Neural cell (in vitro differentiated cells): Measurements from ENCODE around the gene FAM219A. TPM values are rescaled to one million over a fixed set of nuclear protein-coding genes. Genes with fewer than 3 reads are reported as not detected.

Source experiments
- H2AFZ ChIP-seq: fragments of 200-600, 300-800 bp; sonication (generic), shearing (Covaris generic); 2 replicates; pipeline ENCODE4 v1.6.0; 2014; ENCODE audit warnings: low read depth, mild to moderate bottlenecking, antibody characterized with exemption, low read length, moderate library complexity
- H3F3A ChIP-seq: fragments of 200-600 bp; shearing (Covaris generic); 2 replicates; pipeline ENCODE4 v1.6.1; 2016; ENCODE audit warnings: mild to moderate bottlenecking, moderate library complexity, mixed read lengths, antibody characterized with exemption, low read length; ENCODE audit not compliant: insufficient read depth, poor library complexity, severe bottlenecking
- H3K27ac ChIP-seq: fragments of 200-600, 300-800 bp; sonication (generic), shearing (Covaris generic); 2 replicates; pipeline ENCODE4 v1.5.1; 2014; ENCODE audit warnings: mild to moderate bottlenecking, low read length, moderate library complexity
- H3K27me3 ChIP-seq: fragments of 300-800, 200-600 bp; sonication (generic), shearing (Covaris generic); 2 replicates; pipeline ENCODE4 v1.6.0; 2014; ENCODE audit warnings: mild to moderate bottlenecking, low read depth, low read length, moderate library complexity; ENCODE audit not compliant: insufficient read depth
- H3K36me3 ChIP-seq: fragments of 300-800, 200-600 bp; sonication (generic), shearing (Covaris generic); 2 replicates; pipeline ENCODE4 v1.5.1; 2014; ENCODE audit warnings: mild to moderate bottlenecking, antibody characterized with exemption, low read length, moderate library complexity; ENCODE audit not compliant: insufficient read depth
- H3K4me2 ChIP-seq: fragments of 300-800, 200-600 bp; sonication (generic), shearing (Covaris generic); 2 replicates; pipeline ENCODE4 v1.6.0; 2014; ENCODE audit warnings: mild to moderate bottlenecking, low read length
- H3K4me3 ChIP-seq: fragments of 300-800, 200-600 bp; sonication (generic), shearing (Covaris generic); 2 replicates; pipeline ENCODE4 v1.5.1; 2014; ENCODE audit warnings: mild to moderate bottlenecking, low read length, moderate library complexity
- H3K79me2 ChIP-seq: fragments of 200-600 bp; shearing (Covaris generic); replicated peaks from 2 replicates; pipeline ENCODE4 v1.6.0; 2014; ENCODE audit warnings: mild to moderate bottlenecking, low read length, moderate library complexity; ENCODE audit not compliant: insufficient read depth
- H3K9ac ChIP-seq: fragments of 300-800, 200-600 bp; sonication (generic), shearing (Covaris generic); 2 replicates; pipeline ENCODE4 v1.6.1; 2016; ENCODE audit warnings: mild to moderate bottlenecking, low read length, mixed read lengths
- H3K9me2 ChIP-seq: fragments of 200-600 bp; shearing (Covaris generic); 2 replicates; pipeline ENCODE4 v1.6.1; 2016; ENCODE audit warnings: mild to moderate bottlenecking, low read length, mixed read lengths; ENCODE audit not compliant: insufficient read depth
- H3K9me3 ChIP-seq: fragments of 200-600, 300-800 bp; sonication (generic), shearing (Covaris generic); 2 replicates; pipeline ENCODE4 v1.6.1; 2016; ENCODE audit warnings: mild to moderate bottlenecking, mixed run types, low read length, moderate library complexity, mixed read lengths
- H4K20me1 ChIP-seq: fragments of 200-600 bp; shearing (Covaris generic); 2 replicates; pipeline ENCODE4 v1.6.1; 2016; ENCODE audit warnings: mild to moderate bottlenecking, mixed run types; ENCODE audit not compliant: insufficient read depth
- EP300 ChIP-seq: fragments of 450-650 bp; conservative IDR thresholded peaks from 2 replicates; pipeline ENCODE4 v1.6.1; 2014; ENCODE audit warnings: antibody characterized with exemption, mild to moderate bottlenecking, moderate library complexity; ENCODE audit not compliant: poor library complexity, severe bottlenecking
- EZH2 ChIP-seq: fragments of 200-600, 300-800 bp; shearing (Covaris generic), sonication (generic); IDR thresholded peaks from 2 replicates; pipeline ENCODE4 v1.6.1; 2014; ENCODE audit warnings: antibody characterized with exemption, low read length, borderline replicate concordance, mild to moderate bottlenecking; ENCODE audit not compliant: insufficient read depth, poor library complexity, severe bottlenecking
- MXI1 ChIP-seq: fragments of 450-650 bp; conservative IDR thresholded peaks from 2 replicates; pipeline ENCODE4 v1.6.1; 2014; ENCODE audit warnings: antibody characterized with exemption, mild to moderate bottlenecking; ENCODE audit not compliant: poor library complexity, severe bottlenecking
- POLR2AphosphoS5 ChIP-seq: IDR thresholded peaks from 2 replicates; pipeline ENCODE4 v1.6.1; 2012
- RAD21 ChIP-seq: fragments of 450-650 bp; conservative IDR thresholded peaks from 2 replicates; pipeline ENCODE4 v1.6.1; 2014; ENCODE audit warnings: antibody characterized with exemption, mild to moderate bottlenecking, moderate library complexity
- SMC3 ChIP-seq: fragments of 450-650 bp; conservative IDR thresholded peaks from 2 replicates; pipeline ENCODE4 v1.6.1; 2014; ENCODE audit warnings: antibody characterized with exemption, mild to moderate bottlenecking, moderate library complexity; ENCODE audit not compliant: poor library complexity
- TAF1 ChIP-seq: IDR thresholded peaks from 2 replicates; pipeline ENCODE4 v1.6.1; 2012; ENCODE audit warnings: low read depth
- polyA plus RNA-seq: library from polyadenylated mRNA; depleted of rRNA; stranded (reverse); fragments of >200 nt; gene quantifications from 2 replicates; pipeline ENCODE4 v1.2.3, GENCODE V29; 2014
- TF ChIP-seq, protein P1 (sequence below): IDR thresholded peaks from 2 replicates; pipeline ENCODE4 v1.6.1; 2012; ENCODE audit warnings: borderline replicate concordance
- TF ChIP-seq, protein P2 (sequence below): fragments of 450-650 bp; IDR thresholded peaks from 2 replicates; pipeline ENCODE4 v1.5.1; 2014; ENCODE audit warnings: antibody characterized with exemption, mild to moderate bottlenecking, moderate library complexity; ENCODE audit not compliant: poor library complexity, severe bottlenecking

FAM219A gene
- polyA plus RNA-seq, 1 donor from 2014 or later = 56.6 TPM

DNA sequence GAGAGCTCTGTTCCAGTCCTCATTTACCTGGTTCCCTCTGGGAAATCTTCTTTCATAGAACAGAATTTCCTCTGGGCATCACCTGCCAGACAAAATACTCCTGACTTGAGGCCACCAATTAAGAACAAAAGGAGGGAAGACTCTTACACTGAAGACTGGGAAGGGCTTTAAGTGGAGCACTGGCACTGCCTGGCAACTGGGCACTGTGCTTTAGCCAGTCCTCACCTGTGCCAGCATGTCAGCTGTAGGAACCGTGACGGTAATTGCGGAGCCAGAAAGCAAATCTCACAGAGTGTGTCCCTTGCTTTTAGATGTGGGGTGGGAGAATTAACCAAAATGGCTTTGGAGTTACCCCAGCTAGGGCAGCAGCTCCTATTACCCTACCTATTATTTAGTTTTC is 40.6 kb downstream of the FAM219A start:
- Histone ChIP-seq H4K20me1 (no peaks in the 10 kb centered on the region), H3K9me3 (no peaks in the 10 kb centered on the region), H3K9me2 (no peaks in the 10 kb centered on the region), H3K4me2 (no peak overlapping the region), H3K27me3 (no peaks in the 10 kb centered on the region), H2AFZ (no peak overlapping the region), H3F3A (no peaks in the 10 kb centered on the region), H3K36me3 (no peaks in the 10 kb centered on the region), H3K79me2 (no peaks in the 10 kb centered on the region), H3K27ac (no peak overlapping the region), H3K4me3 (no peak overlapping the region), H3K9ac (no peak overlapping the region)
- no peak for TF ChIP-seq SMC3
- TF ChIP-seq, protein P1, sequence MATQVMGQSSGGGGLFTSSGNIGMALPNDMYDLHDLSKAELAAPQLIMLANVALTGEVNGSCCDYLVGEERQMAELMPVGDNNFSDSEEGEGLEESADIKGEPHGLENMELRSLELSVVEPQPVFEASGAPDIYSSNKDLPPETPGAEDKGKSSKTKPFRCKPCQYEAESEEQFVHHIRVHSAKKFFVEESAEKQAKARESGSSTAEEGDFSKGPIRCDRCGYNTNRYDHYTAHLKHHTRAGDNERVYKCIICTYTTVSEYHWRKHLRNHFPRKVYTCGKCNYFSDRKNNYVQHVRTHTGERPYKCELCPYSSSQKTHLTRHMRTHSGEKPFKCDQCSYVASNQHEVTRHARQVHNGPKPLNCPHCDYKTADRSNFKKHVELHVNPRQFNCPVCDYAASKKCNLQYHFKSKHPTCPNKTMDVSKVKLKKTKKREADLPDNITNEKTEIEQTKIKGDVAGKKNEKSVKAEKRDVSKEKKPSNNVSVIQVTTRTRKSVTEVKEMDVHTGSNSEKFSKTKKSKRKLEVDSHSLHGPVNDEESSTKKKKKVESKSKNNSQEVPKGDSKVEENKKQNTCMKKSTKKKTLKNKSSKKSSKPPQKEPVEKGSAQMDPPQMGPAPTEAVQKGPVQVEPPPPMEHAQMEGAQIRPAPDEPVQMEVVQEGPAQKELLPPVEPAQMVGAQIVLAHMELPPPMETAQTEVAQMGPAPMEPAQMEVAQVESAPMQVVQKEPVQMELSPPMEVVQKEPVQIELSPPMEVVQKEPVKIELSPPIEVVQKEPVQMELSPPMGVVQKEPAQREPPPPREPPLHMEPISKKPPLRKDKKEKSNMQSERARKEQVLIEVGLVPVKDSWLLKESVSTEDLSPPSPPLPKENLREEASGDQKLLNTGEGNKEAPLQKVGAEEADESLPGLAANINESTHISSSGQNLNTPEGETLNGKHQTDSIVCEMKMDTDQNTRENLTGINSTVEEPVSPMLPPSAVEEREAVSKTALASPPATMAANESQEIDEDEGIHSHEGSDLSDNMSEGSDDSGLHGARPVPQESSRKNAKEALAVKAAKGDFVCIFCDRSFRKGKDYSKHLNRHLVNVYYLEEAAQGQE = no peak
- TF ChIP-seq, protein P2, sequence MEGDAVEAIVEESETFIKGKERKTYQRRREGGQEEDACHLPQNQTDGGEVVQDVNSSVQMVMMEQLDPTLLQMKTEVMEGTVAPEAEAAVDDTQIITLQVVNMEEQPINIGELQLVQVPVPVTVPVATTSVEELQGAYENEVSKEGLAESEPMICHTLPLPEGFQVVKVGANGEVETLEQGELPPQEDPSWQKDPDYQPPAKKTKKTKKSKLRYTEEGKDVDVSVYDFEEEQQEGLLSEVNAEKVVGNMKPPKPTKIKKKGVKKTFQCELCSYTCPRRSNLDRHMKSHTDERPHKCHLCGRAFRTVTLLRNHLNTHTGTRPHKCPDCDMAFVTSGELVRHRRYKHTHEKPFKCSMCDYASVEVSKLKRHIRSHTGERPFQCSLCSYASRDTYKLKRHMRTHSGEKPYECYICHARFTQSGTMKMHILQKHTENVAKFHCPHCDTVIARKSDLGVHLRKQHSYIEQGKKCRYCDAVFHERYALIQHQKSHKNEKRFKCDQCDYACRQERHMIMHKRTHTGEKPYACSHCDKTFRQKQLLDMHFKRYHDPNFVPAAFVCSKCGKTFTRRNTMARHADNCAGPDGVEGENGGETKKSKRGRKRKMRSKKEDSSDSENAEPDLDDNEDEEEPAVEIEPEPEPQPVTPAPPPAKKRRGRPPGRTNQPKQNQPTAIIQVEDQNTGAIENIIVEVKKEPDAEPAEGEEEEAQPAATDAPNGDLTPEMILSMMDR = no peak
- TF ChIP-seq TAF1 = no peak
- TF ChIP-seq EZH2 = no peak
- TF ChIP-seq MXI1 = no peak
- TF ChIP-seq RAD21 = no peak
- TF ChIP-seq EP300 = no peak
- no peak for TF ChIP-seq POLR2AphosphoS5

DNA sequence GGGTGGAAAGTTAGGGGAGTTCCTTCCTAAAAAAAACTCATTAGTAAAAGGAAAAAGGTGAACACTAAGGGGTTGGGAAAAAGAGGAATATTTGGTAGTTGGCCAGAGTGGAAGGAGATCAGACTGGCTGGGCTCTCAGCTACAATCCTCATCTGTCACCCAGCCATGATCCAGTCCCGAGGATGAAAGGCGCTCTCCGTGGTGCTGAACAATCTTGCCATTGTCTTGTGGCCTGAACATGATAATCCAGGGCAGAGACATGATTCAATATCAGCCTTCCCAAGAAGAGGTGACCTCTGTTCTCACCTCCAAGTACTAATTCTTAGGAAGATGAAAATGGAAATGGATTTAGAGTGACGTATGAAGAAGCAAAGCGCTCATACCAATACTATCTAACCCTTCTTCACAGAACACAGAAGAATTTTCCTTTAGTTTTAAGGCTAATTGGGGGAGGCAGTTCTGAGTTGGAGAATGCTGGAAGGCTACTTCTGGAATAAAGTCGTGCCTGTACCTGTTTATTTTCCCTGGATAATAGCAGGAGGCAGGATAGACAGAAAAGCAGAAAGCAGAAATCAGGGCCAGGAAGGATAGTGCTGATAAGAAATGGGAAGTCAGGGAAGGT is 45.0 kb downstream of the FAM219A start:
- no peaks in the 10 kb centered on the region for H3K9me3 ChIP-seq
- TF ChIP-seq POLR2AphosphoS5 = no peak
- TF ChIP-seq, protein P1 = no peak
- no peak for TF ChIP-seq EP300
- no peak for TF ChIP-seq MXI1
- H3K79me2 ChIP-seq = no peaks in the 10 kb centered on the region
- H3K4me3 ChIP-seq = no peak overlapping the region
- no peak overlapping the region for H3K4me2 ChIP-seq
- no peaks in the 10 kb centered on the region for H3F3A ChIP-seq
- H4K20me1 ChIP-seq = no peaks in the 10 kb centered on the region
- no peaks in the 10 kb centered on the region for H3K9me2 ChIP-seq
- H3K27ac ChIP-seq = no peak overlapping the region
- no peak overlapping the region for H2AFZ ChIP-seq
- no peaks in the 10 kb centered on the region for H3K36me3 ChIP-seq
- H3K9ac ChIP-seq = no peak overlapping the region
- no peaks in the 10 kb centered on the region for H3K27me3 ChIP-seq
